ENCODE measurements around the gene TBC1D17.

The TBC1D17 gene

DNA sequence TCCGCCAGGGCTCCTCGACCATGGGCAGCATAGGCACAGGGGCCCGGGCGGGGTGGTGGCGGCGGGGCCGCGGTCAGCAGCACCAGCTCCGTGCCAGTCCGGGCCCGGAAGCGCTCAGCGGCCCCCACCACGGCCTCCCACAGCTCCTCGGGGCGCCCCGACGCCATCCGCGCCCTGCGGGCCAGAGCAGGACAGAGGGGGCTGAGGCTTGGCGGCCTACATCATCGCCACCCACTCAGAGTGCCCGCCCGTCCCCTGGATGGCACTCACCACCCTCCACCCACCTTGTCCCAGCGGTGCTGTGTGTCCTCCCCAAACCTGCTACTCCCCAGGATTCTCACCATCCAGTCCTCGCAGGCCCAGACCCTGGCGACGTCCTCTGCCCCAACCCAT, 4.4 kb upstream of the TBC1D17 start:
- Histone ChIP-seq H3K9me3 (ENCODE audit: control insufficient read depth, insufficient read depth, low read length) (no peaks in the 10 kb centered on the region), H3K36me3 (ENCODE audit: insufficient read depth, low read length) (no peaks in the 10 kb centered on the region), H3K9ac (ENCODE audit: low read depth, low read length) (no peak overlapping the region), H3K4me1 (ENCODE audit: insufficient read depth, low read length) (no peaks in the 10 kb centered on the region; the same call in 1 of the 2 replicates)

DNA sequence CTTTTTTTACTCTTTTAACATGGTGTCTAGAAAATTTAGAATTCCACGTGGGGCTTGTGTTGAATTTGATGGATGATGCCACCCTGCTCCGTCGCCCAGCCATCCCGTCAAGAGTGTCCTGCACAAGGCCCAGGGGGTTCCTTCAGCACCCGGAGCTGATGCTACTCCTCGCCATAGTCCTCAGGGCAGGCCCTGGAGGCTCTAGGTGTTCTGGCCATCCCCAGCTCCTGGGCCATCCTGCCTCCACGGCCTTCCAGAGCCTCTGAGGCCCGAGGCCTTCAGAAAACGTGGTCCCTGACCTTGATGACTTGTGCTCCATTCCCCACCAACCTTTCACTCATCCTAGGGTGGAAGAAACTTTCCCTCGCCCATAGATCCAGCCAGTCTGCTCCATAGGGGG, 3.7 kb upstream of the TBC1D17 start:
- H3K4me1 ChIP-seq (ENCODE audit: insufficient read depth, low read length), result peaks cover 5% of the 10 kb centered on the region; the same call in 1 of the 2 replicates
- H3K9me3 ChIP-seq (ENCODE audit: control insufficient read depth, insufficient read depth, low read length), result no peaks in the 10 kb centered on the region
- H3K36me3 ChIP-seq (ENCODE audit: insufficient read depth, low read length), result no peaks in the 10 kb centered on the region
- H3K9ac ChIP-seq (ENCODE audit: low read depth, low read length), result no peak overlapping the region

DNA sequence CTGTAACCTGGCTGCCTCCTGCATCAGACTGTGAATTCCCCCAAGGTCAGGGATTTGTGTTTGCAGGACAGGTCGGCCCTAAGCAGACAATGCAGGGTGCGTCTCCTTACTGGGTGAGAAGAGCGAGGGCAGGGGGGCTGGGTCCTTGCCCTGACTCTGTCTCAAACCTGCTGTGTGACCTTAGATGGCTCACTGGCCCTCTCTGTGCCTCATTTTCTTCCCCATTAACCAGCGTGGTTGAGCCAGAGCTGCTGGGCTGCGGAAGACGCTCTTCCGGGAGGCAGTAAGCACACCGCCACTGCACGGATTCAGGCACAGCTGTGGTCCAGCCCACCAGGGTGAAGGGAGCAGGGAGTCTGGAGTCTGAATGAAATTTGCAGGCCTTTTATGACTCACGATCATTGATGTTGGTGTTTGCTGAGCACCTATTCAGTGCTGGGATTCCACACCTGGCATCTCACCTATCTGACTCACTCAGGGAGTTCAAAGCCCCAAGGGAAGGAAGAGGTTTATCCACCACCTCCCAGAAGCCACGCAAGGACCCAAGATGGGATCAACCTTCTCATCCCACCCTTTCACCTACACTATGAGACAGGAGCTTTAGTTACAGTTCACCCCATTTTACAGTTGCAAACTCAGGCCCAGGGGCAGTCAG, 2.9 kb upstream of the TBC1D17 start:
- H3K36me3 ChIP-seq (ENCODE audit: insufficient read depth, low read length), result no peaks in the 10 kb centered on the region
- H3K9ac ChIP-seq (ENCODE audit: low read depth, low read length), result no peak overlapping the region
- no peaks in the 10 kb centered on the region for H3K9me3 ChIP-seq (ENCODE audit: control insufficient read depth, insufficient read depth, low read length)
- peaks cover 7% of the 10 kb centered on the region; the same call in 1 of the 2 replicates for H3K4me1 ChIP-seq (ENCODE audit: insufficient read depth, low read length)

DNA sequence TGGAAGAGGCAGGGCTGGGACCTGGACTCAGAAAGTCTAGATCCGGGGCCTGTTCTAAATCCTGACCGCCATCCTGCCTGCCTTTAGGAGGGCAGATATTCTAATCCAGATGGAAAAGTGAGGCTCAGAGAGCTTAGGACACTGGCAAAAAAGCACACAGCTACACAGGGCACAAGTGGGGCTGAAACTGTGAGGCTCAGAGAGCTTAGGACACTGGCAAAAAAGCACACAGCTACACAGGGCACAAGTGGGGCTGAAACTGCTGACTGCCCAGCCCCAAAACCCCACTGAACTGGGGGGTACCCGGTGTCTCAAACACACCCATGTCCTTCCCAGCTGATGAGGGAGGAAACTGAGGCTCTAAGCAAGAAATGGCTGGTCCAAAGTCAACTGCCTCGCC, 2.3 kb upstream of the TBC1D17 start:
- Histone ChIP-seq H3K9ac (ENCODE audit: low read depth, low read length) (peak overlapping the region; percentile 95), H3K36me3 (ENCODE audit: insufficient read depth, low read length) (no peaks in the 10 kb centered on the region), H3K4me1 (ENCODE audit: insufficient read depth, low read length) (peaks cover 7% of the 10 kb centered on the region; the same call in 1 of the 2 replicates), H3K9me3 (ENCODE audit: control insufficient read depth, insufficient read depth, low read length) (no peaks in the 10 kb centered on the region)

DNA sequence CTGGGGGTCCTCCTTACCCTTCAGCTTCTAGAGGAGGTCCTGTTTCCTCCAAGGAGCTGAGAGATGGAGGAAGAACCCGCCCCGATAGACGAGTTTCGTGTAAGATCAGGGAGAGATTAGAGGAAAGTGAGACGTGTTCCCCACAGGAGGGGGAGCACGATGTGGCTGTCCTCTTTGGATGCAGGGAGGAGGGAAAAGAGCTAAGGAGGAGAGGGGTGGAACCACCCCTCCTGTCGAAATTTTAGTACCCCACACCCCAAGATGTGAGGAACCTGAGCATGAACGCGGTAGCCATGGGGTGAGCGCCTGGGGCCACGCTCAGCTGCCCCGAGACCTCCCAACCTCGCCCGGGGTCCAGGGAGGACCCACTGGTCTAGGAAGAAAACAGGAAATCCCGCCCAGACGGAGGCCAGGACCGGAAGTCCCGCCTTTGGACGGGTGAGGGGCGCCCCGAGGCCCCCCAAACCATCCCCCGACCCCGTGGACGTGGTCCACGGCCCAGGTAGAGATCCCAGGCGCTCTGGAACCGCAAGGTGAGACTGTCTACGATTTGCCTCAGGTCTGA, 1.6 kb upstream of the TBC1D17 start:
- H3K9ac ChIP-seq (ENCODE audit: low read depth, low read length), result peak overlapping the region; percentile 95
- H3K4me1 ChIP-seq (ENCODE audit: insufficient read depth, low read length), result peaks cover 7% of the 10 kb centered on the region; the same call in 1 of the 2 replicates
- H3K36me3 ChIP-seq (ENCODE audit: insufficient read depth, low read length), result no peaks in the 10 kb centered on the region
- no peaks in the 10 kb centered on the region for H3K9me3 ChIP-seq (ENCODE audit: control insufficient read depth, insufficient read depth, low read length)

DNA sequence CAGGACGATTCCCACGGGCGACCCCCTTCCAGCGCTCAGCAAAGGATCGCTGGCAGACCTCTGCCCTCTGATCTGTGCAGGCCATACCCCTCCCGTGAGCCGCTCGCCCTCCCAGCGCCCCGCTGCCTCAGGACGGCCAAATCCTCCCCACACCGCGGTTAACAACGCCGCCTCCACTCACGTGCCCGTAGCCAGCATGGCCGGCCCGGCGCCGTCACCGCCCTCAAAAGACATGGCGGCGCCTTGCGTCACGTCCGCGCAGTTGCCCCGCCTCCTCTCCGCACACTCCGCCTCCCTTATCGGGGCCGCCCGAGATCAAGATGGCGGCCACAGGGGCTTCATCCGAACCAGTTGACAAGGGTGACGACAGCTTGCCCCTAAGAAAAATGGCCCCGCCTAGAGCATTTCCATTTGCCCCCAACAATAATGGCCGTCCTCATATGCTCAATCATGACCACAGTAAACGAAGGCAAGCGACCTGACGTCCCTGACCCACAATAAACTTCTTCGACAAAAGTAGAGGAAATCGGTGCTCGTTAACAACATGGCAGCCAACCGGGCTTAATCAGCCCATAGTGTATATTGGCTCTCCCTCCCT, 981 bp upstream of the TBC1D17 start:
- Histone ChIP-seq H3K9ac (ENCODE audit: low read depth, low read length) (peak overlapping the region; percentile 95), H3K9me3 (ENCODE audit: control insufficient read depth, insufficient read depth, low read length) (no peaks in the 10 kb centered on the region), H3K36me3 (ENCODE audit: insufficient read depth, low read length) (no peaks in the 10 kb centered on the region; the same call in 1 of the 2 replicates), H3K4me1 (ENCODE audit: insufficient read depth, low read length) (peaks cover 7% of the 10 kb centered on the region; the same call in 1 of the 2 replicates)

DNA sequence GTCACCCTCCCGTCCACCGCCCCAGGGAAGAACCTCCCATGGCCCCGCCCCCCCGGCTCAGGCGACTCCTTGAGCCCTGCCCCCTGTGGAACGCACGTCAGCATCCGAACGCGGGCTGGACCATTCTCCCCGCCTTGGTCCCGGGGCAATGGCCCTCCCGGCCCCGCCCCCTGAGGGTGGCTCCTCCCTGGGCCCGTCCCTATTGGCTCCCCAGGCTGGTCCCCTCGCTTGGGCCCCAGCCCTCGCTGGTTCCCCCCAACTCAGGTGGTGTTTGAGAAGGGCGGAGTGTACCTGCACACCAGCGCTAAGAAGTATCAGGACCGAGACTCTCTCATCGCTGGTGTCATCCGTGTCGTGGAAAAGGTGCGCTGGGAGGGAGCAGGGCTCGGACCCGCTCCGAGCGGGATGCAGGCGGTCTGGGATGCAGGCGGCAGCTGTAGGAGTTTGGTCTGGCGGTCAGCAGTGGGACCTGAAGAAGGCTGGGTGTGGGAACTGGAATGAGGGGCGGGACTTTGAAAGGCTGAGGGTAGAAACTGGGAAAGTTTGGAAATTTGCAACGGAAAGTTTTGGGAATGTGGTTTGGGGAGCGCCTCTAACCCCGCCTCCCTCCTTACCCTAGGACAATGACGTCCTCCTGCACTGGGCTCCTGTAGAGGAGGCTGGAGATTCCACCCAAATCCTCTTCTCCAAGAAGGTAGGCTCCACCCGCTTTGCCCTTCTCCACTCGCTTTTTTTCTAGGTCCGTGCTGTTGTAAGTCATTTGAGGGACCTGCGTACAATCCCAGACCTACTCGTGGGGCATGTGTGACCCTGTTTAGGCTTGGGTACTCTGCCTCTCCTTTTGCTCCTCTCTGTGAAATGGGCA, 609 bp downstream of the TBC1D17 start:
- Histone ChIP-seq H3K36me3 (ENCODE audit: insufficient read depth, low read length) (peaks cover 4% of the 10 kb centered on the region; the same call in 1 of the 2 replicates), H3K9ac (ENCODE audit: low read depth, low read length) (peak overlapping the region; percentile 95), H3K4me1 (ENCODE audit: insufficient read depth, low read length) (peaks cover 7% of the 10 kb centered on the region; the same call in 1 of the 2 replicates), H3K9me3 (ENCODE audit: control insufficient read depth, insufficient read depth, low read length) (no peaks in the 10 kb centered on the region)

DNA sequence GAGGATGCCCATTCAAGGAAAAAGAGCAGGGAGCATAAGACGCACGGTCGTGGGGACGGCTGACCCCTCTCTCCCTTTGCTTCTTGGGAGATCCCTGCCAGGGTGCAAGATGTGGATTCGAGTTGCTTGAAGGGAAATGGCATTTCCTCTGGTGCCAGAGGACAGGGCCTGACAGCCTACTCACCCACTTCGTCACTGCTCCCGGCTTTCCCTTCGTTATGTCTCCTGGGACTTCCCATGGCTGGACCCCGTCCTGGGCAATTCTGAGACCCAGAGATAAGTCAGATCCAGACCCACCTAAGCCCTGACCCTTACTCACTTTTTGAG, 1.2 kb downstream of the TBC1D17 start:
- Histone ChIP-seq H3K9ac (ENCODE audit: low read depth, low read length) (peak overlapping the region; percentile 95), H3K4me1 (ENCODE audit: insufficient read depth, low read length) (peaks cover 7% of the 10 kb centered on the region; the same call in 1 of the 2 replicates), H3K9me3 (ENCODE audit: control insufficient read depth, insufficient read depth, low read length) (no peaks in the 10 kb centered on the region), H3K36me3 (ENCODE audit: insufficient read depth, low read length) (peaks cover 6% of the 10 kb centered on the region; the same call in 1 of the 2 replicates)

DNA sequence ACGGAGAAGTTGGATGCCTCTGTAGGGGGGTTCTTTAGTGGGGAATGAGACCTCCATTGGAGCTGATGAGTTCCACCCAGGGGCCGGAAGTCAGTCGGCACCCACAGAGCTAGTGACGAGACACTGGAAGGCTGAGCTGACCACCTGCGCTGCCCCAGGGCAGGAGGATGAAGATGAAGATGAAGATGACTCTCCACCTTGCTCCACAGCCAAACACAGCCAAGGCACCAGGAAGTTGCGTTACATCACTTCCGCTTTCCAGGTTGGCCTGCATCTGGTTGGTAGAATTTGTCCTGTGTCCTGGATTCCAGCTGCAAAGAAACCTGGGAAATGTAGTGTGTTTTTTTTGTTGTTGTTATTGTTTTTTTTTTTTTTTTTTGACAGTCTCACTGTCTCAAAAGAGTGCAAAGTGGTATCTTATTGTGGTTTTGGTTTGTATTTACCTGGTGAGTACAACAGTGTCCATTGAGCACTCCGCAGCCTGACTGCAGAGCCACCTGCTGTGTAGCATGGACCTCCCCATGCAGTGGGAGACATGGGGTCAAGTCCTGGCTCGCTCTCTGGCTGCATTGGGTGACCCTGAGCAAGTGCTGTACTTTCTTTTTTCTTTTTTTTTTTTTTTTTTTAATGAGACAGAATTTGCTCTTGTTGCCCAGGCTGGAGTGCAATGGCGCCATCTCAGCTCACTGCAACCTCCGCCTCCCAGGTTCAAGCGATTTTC, 1.9 kb downstream of the TBC1D17 start:
- no peak overlapping the region for H3K9ac ChIP-seq (ENCODE audit: low read depth, low read length)
- peaks cover 11% of the 10 kb centered on the region; the same call in 1 of the 2 replicates for H3K36me3 ChIP-seq (ENCODE audit: insufficient read depth, low read length)
- H3K4me1 ChIP-seq (ENCODE audit: insufficient read depth, low read length), result peaks cover 7% of the 10 kb centered on the region; the same call in 1 of the 2 replicates

DNA sequence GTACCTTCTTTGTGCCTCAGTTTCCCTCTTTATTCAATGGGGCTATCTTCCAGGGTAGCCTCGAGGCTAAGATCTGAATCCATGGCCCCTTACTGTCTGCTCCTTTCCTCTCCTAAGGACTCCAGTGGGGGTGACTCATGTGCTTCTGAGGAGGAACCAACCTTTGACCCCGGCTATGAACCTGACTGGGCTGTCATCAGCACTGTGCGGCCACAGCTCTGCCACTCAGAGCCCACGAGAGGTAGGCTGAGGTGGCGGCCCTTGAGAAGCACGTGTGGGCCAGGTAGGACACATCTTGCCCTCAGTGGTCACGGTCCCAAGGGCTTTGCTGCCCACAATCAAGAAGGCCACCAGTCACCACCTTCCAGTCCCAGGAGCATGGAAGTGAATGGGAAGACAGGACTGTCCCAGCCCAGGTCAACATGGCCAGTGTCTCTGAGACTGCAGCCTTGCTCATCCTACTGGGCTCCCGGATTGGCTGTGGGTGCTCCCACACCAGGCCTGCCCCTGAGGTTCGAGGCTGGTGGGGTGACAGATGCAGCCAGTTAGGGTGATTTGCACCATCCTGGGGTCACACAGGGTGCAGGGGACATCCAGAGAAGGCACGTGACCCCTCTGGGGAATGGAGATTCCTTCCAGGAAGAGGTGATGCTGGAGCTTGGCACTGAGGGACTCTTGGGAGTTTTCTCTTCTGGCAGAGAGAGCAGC, 2.8 kb downstream of the TBC1D17 start:
- no peaks in the 10 kb centered on the region for H3K9me3 ChIP-seq (ENCODE audit: control insufficient read depth, insufficient read depth, low read length)
- H3K9ac ChIP-seq (ENCODE audit: low read depth, low read length), result no peak overlapping the region
- H3K4me1 ChIP-seq (ENCODE audit: insufficient read depth, low read length), result peaks cover 7% of the 10 kb centered on the region; the same call in 1 of the 2 replicates
- H3K36me3 ChIP-seq (ENCODE audit: insufficient read depth, low read length), result peaks cover 11% of the 10 kb centered on the region; the same call in 1 of the 2 replicates

More for the DNA sequence above, 1.9 kb downstream of the TBC1D17 start:
- H3K9me3 ChIP-seq (ENCODE audit: control insufficient read depth, insufficient read depth, low read length), result no peaks in the 10 kb centered on the region

DNA sequence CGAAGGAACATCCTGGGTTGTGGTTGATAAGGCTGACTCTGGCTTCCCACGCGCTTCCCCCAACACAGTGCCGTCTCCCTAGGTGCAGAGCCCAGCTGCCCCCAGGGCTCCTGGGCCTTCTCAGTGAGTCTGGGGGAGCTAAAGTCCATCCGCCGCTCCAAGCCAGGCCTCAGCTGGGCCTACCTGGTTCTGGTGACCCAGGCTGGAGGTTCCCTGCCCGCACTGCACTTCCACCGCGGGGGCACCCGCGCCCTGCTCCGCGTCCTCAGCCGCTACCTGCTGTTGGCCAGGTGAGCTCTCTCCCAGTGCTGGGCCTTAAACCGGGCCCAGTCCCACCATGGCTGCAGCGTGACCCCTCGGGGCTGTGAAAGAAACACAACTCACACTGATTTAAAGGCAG, 3.7 kb downstream of the TBC1D17 start:
- Histone ChIP-seq H3K9ac (ENCODE audit: low read depth, low read length) (no peak overlapping the region), H3K36me3 (ENCODE audit: insufficient read depth, low read length) (peaks cover 11% of the 10 kb centered on the region; the same call in 1 of the 2 replicates), H3K4me1 (ENCODE audit: insufficient read depth, low read length) (0 out of 2 replicates have a peak, but pooled peaks cover 7% of the 10 kb centered on the region), H3K9me3 (ENCODE audit: control insufficient read depth, insufficient read depth, low read length) (no peaks in the 10 kb centered on the region)

DNA sequence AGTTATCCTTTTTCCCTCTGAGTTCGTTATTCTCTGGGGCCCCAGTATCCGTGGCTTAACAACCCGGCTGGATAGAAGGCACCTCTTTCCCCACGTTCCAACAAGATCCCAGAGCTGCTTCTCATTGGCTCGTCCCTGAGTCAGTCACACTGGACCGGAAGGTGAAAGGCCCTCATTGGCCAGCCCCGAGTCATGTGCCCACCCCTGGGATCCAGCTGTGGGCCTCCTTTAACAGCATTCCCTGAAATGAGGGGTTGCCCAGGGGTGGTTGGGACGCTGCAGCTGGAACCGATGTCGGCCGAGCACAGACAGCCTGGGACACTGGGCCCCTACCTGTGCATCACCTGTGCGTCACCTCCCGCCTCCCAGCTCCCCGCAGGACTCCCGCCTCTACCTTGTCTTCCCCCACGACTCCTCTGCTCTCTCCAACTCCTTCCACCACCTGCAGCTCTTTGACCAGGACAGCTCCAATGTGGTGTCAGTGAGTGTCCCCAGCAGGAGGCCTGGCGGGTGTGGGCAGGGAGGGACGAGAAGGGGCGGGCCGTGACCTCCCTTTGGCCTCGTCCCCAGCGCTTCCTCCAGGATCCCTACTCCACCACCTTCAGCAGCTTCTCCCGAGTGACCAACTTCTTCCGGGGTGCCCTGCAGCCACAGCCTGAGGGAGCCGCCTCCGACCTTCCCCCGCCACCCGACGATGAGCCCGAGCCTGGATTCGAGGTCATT, 4.3 kb downstream of the TBC1D17 start:
- H3K36me3 ChIP-seq (ENCODE audit: insufficient read depth, low read length), result peaks cover 11% of the 10 kb centered on the region; the same call in 1 of the 2 replicates

DNA sequence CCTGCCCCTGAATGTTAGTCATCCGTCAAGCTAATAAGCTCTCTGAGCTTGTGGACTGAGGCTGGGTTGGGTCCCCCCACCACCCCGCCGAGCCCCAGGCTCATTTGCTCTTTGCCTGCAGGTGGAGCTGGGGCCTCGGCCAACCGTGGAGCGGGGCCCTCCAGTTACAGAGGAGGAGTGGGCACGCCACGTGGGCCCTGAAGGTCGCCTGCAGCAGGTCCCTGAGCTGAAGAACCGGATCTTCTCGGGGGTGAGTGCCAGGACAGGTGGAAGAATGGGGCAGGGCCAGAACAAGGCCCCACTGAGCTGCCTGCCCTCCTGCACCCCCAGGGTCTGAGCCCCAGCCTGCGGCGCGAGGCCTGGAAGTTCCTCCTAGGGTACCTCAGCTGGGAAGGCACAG, 5.1 kb downstream of the TBC1D17 start:
- Histone ChIP-seq H3K4me1 (ENCODE audit: insufficient read depth, low read length) (0 out of 2 replicates have a peak, but pooled peaks cover 7% of the 10 kb centered on the region), H3K9me3 (ENCODE audit: control insufficient read depth, insufficient read depth, low read length) (no peaks in the 10 kb centered on the region)

More for the DNA sequence above, 4.3 kb downstream of the TBC1D17 start:
- no peak overlapping the region for H3K9ac ChIP-seq (ENCODE audit: low read depth, low read length)
- H3K9me3 ChIP-seq (ENCODE audit: control insufficient read depth, insufficient read depth, low read length), result no peaks in the 10 kb centered on the region
- H3K4me1 ChIP-seq (ENCODE audit: insufficient read depth, low read length), result 0 out of 2 replicates have a peak, but pooled peaks cover 7% of the 10 kb centered on the region

More for the DNA sequence above, 5.1 kb downstream of the TBC1D17 start:
- Histone ChIP-seq H3K9ac (ENCODE audit: low read depth, low read length) (no peak overlapping the region), H3K36me3 (ENCODE audit: insufficient read depth, low read length) (peaks cover 11% of the 10 kb centered on the region; the same call in 1 of the 2 replicates)
